Keratinocyte (primary cell): ENCODE measurements around the gene ZNF17. TPM values are rescaled to one million over a fixed set of nuclear protein-coding genes. Genes with fewer than 3 reads are reported as not detected.

ENCODE experiments used
- DNase-seq: peaks from one replicate; pipeline ENCODE4 v3.0.0-alpha.2; 2011; ENCODE audit warnings: low read depth, missing footprints, low spot score
- FAIRE-seq: peaks from 2 replicates; lab custom pipeline; 2011; peaks lifted over from hg19 to GRCh38; lab: Jason Lieb, UNC
- H2AFZ ChIP-seq: 2 replicates; pipeline ENCODE4 v1.6.0; 2012; ENCODE audit warnings: low read length, control low read depth, inconsistent platforms; ENCODE audit not compliant: control insufficient read depth
- H3K27ac ChIP-seq: 2 replicates; pipeline ENCODE4 v1.5.1; 2011; ENCODE audit warnings: low read length; ENCODE audit not compliant: control insufficient read depth, insufficient read depth
- H3K27me3 ChIP-seq: 3 replicates; pipeline ENCODE4 v1.6.0; 2011; ENCODE audit warnings: low read length; ENCODE audit not compliant: control insufficient read depth, insufficient read depth; ENCODE audit errors: extremely low read depth
- H3K36me3 ChIP-seq, 2 experiments: 2 replicates in 1 of 2; 3 replicates in 1 of 2; pipeline ENCODE4 v1.5.1; 2011; ENCODE audit warnings: low read length in 2 of 2, mild to moderate bottlenecking in 1 of 2; ENCODE audit not compliant: control insufficient read depth in 2 of 2, insufficient read depth in 2 of 2; ENCODE audit errors: extremely low read depth in 1 of 2
- H3K4me1 ChIP-seq: 3 replicates; pipeline ENCODE4 v1.5.1; 2011; ENCODE audit warnings: low read length; ENCODE audit not compliant: control insufficient read depth, insufficient read depth; ENCODE audit errors: extremely low read depth
- H3K4me2 ChIP-seq: 3 replicates; pipeline ENCODE4 v1.6.0; 2011; ENCODE audit warnings: low read depth, low read length; ENCODE audit not compliant: control insufficient read depth, insufficient read depth; ENCODE audit errors: extremely low read depth
- H3K4me3 ChIP-seq, 3 experiments: fragments of 200-600 bp in 1 of 3; sonication (generic) in 1 of 3; 2 replicates in 2 of 3; 3 replicates in 1 of 3; pipeline ENCODE4 v1.5.1; 2011 to 2016; ENCODE audit warnings: low read length in 3 of 3, mild to moderate bottlenecking in 3 of 3, control low read depth in 2 of 3, inconsistent platforms in 1 of 3, low read depth in 1 of 3, mixed read lengths in 1 of 3, mixed run types in 1 of 3, moderate library complexity in 1 of 3; ENCODE audit not compliant: control insufficient read depth in 2 of 3, insufficient read depth in 2 of 3; ENCODE audit errors: extremely low read depth in 1 of 3
- H3K79me2 ChIP-seq: 2 replicates; pipeline ENCODE4 v1.6.0; 2012; ENCODE audit warnings: low read length; ENCODE audit not compliant: control insufficient read depth, insufficient read depth
- H3K9ac ChIP-seq: 3 replicates; pipeline ENCODE4 v1.6.0; 2011; ENCODE audit warnings: low read length; ENCODE audit not compliant: control insufficient read depth, insufficient read depth; ENCODE audit errors: extremely low read depth
- H3K9me1 ChIP-seq: 3 replicates; pipeline ENCODE4 v1.6.0; 2011; ENCODE audit warnings: low read length; ENCODE audit not compliant: control insufficient read depth, insufficient read depth; ENCODE audit errors: extremely low read depth
- H3K9me3 ChIP-seq: 2 replicates; pipeline ENCODE4 v1.5.1; 2012; ENCODE audit warnings: low read depth, low read length; ENCODE audit not compliant: control insufficient read depth
- H4K20me1 ChIP-seq: 3 replicates; pipeline ENCODE4 v1.6.0; 2011; ENCODE audit warnings: low read length; ENCODE audit not compliant: control insufficient read depth, insufficient read depth; ENCODE audit errors: extremely low read depth
- EZH2 ChIP-seq: IDR thresholded peaks from one replicate; pipeline ENCODE4 v1.6.1; 2012; ENCODE audit warnings: inconsistent platforms, mild to moderate bottlenecking, low read length, moderate library complexity
- dilution Hi-C: fragments of 300-500 bp; cut with MboI; formaldehyde crosslinking; loops from one replicate; pipeline ENCODE4 v1.7.0; 2020; ENCODE audit warnings: low sequenced_read_pairs; ENCODE audit not compliant: extremely low pct_ligation_motif_present
- polyA plus RNA-seq, 5 experiments: library from polyadenylated mRNA; depleted of rRNA in 3 of 5; stranded (reverse) in 3 of 5; stranded (forward) in 1 of 5; unstranded in 1 of 5; fragments of >200 nt; gene quantifications; 1 replicate in 1 of 5; 2 replicates in 3 of 5; 3 replicates in 1 of 5; pipeline versions ENCODE4 v1.2.1 to v1.2.3, GENCODE V29; 2011 to 2012; ENCODE audit warnings: missing spikeins in 2 of 5, low read depth in 1 of 5, low replicate concordance in 1 of 5
- TF ChIP-seq, protein P1 (sequence below), 3 experiments: IDR thresholded peaks in 1 of 3; conservative IDR thresholded peaks in 1 of 3; optimal IDR thresholded peaks in 1 of 3; 2 replicates in 2 of 3; 3 replicates in 1 of 3; pipeline versions ENCODE3 to v1.5.1; 2011; ENCODE audit warnings: low read length in 3 of 3, mild to moderate bottlenecking in 3 of 3, moderate library complexity in 2 of 3, control low read depth in 1 of 3, inconsistent platforms in 1 of 3; ENCODE audit not compliant: insufficient read depth in 2 of 3; ENCODE audit errors: extremely low read depth in 1 of 3

ZNF17 gene
- polyA plus RNA-seq, 1 donor (not counting 4 experiments of a cell fraction or from before 2014, with no cell fraction given): 5.0 TPM

DNA sequence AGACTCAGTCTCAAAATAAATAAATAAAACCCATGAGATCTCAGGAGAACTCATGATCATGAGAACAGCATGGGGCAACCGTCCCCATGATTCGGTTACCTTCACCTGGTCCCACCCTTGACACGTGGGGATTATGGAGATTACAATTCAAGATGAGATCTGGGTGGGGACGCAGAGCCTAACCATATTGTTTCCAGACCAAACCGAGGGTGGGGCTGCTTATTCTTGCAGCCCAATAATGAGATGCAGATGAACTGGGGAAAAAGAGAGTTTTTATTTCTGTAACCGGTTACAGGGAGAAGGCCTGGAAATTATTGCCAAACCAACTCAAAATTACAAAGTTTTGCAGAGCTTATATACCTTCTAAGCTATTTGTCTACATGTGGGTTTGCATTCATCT is 34.8 kb upstream of the ZNF17 start:
- FAIRE-seq: no peak
- H4K20me1 ChIP-seq: no peaks in the 10 kb centered on the region
- no peak for DNase-seq
- no peaks in the 10 kb centered on the region for H3K9me1 ChIP-seq
- no peak overlapping the region for H3K4me2 ChIP-seq
- TF ChIP-seq, protein P1, sequence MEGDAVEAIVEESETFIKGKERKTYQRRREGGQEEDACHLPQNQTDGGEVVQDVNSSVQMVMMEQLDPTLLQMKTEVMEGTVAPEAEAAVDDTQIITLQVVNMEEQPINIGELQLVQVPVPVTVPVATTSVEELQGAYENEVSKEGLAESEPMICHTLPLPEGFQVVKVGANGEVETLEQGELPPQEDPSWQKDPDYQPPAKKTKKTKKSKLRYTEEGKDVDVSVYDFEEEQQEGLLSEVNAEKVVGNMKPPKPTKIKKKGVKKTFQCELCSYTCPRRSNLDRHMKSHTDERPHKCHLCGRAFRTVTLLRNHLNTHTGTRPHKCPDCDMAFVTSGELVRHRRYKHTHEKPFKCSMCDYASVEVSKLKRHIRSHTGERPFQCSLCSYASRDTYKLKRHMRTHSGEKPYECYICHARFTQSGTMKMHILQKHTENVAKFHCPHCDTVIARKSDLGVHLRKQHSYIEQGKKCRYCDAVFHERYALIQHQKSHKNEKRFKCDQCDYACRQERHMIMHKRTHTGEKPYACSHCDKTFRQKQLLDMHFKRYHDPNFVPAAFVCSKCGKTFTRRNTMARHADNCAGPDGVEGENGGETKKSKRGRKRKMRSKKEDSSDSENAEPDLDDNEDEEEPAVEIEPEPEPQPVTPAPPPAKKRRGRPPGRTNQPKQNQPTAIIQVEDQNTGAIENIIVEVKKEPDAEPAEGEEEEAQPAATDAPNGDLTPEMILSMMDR (optimal IDR thresholded peaks at IDR 0.05 in 1 of 3, IDR thresholded peaks at IDR 0.05 in 1 of 3, conservative IDR thresholded peaks at IDR 0.05 in 1 of 3; ENCODE audit: extremely low read depth in 1 of 3, insufficient read depth in 2 of 3, low read length in 3 of 3): no peak
- TF ChIP-seq EZH2: no peak
- no peak overlapping the region for H2AFZ ChIP-seq
- no peaks in the 10 kb centered on the region for H3K27me3 ChIP-seq
- H3K4me3 ChIP-seq: no peak overlapping the region
- dilution Hi-C loops: no loop called here
- H3K27ac ChIP-seq: no peak overlapping the region
- H3K9me3 ChIP-seq: peaks cover 17% of the 10 kb centered on the region
- H3K79me2 ChIP-seq: no peaks in the 10 kb centered on the region
- H3K36me3 ChIP-seq: peaks cover 7 to 25% of the 10 kb centered on the region in 2 experiments
- no peak overlapping the region for H3K9ac ChIP-seq
- no peaks in the 10 kb centered on the region for H3K4me1 ChIP-seq

DNA sequence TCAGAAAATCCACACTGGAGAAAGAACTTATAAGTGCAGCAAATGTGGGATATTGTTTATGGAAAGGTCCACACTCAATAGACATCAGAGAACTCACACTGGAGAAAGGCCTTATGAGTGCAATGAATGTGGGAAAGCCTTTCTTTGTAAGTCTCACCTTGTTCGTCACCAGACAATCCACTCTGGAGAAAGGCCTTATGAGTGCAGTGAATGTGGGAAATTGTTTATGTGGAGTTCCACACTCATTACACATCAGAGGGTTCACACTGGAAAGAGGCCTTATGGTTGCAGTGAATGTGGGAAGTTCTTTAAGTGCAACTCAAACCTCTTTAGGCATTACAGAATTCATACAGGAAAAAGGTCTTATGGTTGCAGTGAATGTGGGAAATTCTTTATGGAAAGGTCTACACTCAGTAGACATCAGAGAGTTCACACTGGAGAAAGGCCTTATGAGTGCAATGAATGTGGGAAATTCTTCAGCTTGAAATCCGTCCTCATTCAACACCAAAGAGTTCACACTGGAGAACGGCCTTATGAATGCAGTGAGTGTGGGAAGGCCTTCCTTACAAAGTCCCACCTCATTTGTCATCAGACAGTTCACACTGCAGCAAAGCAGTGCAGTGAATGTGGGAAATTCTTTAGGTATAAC is 33.3 kb upstream of the ZNF17 start:
- DNase-seq: no peak
- H4K20me1 ChIP-seq: no peaks in the 10 kb centered on the region
- no peak overlapping the region for H3K4me3 ChIP-seq
- no peak overlapping the region for H3K9ac ChIP-seq
- peaks cover 0 to 19% of the 10 kb centered on the region in 2 experiments for H3K36me3 ChIP-seq
- no peaks in the 10 kb centered on the region for H3K27me3 ChIP-seq
- H3K9me1 ChIP-seq: no peaks in the 10 kb centered on the region
- no peak overlapping the region for H2AFZ ChIP-seq
- H3K9me3 ChIP-seq: peaks cover 17% of the 10 kb centered on the region
- no peak overlapping the region for H3K4me2 ChIP-seq
- FAIRE-seq: no peak
- H3K27ac ChIP-seq: no peak overlapping the region
- TF ChIP-seq, protein P1 (optimal IDR thresholded peaks at IDR 0.05 in 1 of 3, IDR thresholded peaks at IDR 0.05 in 1 of 3, conservative IDR thresholded peaks at IDR 0.05 in 1 of 3; ENCODE audit: extremely low read depth in 1 of 3, insufficient read depth in 2 of 3, low read length in 3 of 3): no peak
- TF ChIP-seq EZH2: no peak
- H3K4me1 ChIP-seq: no peaks in the 10 kb centered on the region
- no peaks in the 10 kb centered on the region for H3K79me2 ChIP-seq
- dilution Hi-C loops: no loop called here
